AG09319 (cell line): Measurements from ENCODE around the gene OR2T35.

Source experiments
- DNase-seq: peaks from one replicate; pipeline ENCODE4 v3.0.0-alpha.2; 2010; ENCODE audit warnings: low read depth; ENCODE audit errors: extremely low read depth
- TF ChIP-seq, protein P1 (sequence below): IDR thresholded peaks from 2 replicates; pipeline ENCODE4 v1.5.1; 2011; ENCODE audit warnings: low read depth, mild to moderate bottlenecking, inconsistent platforms, low read length, moderate library complexity

OR2T35 gene

DNA sequence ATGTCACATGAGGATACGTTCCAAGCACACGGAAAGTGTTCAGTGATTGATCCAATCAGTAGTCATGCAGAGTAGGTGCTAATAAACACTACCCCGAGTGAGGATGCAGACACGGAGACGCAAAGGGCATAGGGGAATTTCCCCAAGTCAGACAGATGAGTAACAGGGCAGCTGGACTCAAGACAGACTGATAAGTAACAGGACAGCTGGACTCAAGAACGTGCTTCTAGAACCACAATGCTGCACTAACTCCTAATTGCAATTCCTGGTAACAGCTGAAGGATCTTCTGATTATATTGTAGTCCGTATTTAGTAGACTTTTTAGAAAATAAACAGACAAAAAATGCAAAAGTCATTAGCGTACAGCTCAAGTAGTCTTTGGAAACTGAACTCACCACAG, 45.7 kb downstream of the OR2T35 start:
- TF ChIP-seq, protein P1, sequence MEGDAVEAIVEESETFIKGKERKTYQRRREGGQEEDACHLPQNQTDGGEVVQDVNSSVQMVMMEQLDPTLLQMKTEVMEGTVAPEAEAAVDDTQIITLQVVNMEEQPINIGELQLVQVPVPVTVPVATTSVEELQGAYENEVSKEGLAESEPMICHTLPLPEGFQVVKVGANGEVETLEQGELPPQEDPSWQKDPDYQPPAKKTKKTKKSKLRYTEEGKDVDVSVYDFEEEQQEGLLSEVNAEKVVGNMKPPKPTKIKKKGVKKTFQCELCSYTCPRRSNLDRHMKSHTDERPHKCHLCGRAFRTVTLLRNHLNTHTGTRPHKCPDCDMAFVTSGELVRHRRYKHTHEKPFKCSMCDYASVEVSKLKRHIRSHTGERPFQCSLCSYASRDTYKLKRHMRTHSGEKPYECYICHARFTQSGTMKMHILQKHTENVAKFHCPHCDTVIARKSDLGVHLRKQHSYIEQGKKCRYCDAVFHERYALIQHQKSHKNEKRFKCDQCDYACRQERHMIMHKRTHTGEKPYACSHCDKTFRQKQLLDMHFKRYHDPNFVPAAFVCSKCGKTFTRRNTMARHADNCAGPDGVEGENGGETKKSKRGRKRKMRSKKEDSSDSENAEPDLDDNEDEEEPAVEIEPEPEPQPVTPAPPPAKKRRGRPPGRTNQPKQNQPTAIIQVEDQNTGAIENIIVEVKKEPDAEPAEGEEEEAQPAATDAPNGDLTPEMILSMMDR: no peak
- no peak for DNase-seq

DNA sequence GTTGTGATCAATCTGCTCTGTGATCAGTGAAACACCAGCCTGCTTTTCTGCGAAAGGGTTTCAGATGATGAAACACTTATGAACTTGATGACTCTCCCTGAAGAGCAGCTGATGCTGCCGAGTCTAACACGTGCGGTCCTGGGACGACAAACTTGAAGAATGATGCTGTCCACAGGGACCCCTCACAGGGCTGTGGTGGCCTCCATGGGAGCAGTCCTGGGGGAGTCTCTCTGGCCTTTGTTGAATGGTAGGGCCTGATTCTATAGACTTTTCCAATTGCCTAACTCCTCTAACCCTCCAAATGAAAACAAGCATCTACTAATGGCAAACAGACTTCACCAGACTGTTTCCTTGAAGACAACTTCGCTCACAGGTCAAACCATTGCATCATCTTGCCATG, 47.5 kb downstream of the OR2T35 start, which contains the start of gene OR2T10:
Gene OR2T10, minus strand, starts transcription at position 112 of the 400 bp plus-strand sequence. CDS start 3,932 bp downstream, outside the sequence.
- TF ChIP-seq, protein P1: no peak
- DNase-seq: no peak

DNA sequence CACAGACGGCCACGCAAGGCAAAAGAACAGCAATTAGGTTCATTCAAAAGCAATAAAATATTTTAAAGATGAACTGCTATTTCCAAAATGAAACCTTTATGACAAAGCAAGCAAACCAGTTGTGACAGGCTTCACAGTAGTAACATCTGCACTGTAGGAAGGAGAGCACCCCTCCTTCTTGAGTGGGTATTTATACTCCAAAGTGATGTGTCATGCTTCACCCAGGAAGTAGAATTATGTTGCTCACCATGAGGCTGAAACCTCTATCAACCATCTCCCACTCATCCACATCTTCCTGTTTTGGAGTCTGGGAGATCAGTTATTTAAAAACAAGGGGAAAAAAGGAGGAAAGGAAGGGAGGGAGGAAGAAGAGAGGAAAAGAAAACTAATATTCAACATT, 48.5 kb downstream of the OR2T35 start:
- TF ChIP-seq, protein P1: no peak
- DNase-seq: no peak

DNA sequence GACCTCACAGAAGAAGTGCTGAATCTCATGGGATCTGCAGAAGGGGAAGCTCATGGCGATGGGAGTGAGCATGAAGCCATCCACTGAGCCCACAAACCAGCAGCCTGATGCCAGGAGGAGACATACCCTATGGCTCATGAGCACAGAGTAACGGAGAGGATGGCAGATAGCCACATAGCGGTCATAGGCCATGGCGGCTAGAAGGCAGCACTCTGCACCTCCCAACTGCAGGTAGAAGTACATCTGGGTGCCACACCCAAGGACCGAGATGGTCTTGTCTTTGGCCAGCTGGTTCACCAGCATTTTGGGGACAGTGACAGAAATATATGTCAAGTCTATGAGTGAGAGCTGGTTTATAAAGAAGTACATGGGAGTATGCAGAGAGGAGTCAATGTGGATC, 51.9 kb downstream of the OR2T35 start:
- no peak for DNase-seq
- TF ChIP-seq, protein P1: no peak

DNA sequence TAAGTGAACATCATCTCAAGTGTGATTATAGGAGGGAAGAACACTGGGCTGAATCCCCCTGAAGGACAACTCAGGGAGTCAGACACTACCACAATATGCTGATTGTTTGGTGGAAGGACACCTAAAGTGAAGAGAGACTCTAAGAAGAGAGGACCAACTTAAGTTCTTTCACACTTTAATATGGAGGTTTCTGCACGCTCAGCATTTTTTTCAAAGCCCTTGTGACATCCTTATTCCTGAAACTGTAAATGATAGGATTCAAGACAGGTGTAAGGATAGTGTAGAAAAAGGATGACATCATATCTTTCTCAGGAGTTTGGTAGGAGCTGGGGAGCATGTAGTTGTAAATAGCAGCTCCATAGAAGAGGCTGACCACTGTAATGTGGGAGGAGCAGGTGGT, 52.4 kb downstream of the OR2T35 start:
- TF ChIP-seq, protein P1: no peak
- DNase-seq: no peak

DNA sequence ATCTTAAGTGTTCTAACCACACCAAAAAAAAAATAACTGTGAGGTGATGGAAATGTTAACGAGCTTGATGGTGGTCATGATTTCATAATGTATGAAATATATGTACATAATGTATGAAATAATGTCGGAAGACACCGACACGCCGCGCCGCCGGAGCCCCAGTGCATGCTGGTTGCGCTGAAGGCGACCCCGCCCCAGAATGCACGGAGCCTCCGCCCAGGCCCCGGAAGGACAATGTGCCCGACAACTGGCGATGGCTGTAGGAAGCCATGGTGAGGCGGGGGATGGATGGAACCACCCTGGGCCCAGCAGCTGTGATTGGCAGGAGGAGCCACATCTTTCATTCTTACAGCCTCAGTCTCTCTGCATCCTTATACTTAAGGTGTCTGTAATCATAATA, 55.0 kb downstream of the OR2T35 start:
- TF ChIP-seq, protein P1: no peak
- no peak for DNase-seq

DNA sequence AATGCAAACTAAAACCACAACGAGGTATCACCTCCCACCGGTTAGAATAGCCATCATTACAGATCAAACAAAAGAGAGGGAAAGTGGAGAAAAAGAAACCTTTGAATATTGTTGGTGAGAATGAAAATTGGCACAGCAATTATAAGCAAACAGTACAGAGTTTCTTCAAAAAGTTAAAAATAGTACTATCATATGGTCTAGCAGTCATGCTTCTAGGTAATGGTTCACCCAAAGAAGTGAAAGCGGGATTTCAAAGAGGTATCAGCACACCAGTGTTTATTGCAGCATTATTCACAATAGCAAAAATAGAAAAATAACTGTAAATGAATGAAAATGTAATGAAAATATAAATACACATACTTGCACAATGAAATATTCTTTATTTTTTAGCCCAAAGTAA, 55.7 kb downstream of the OR2T35 start:
- TF ChIP-seq, protein P1: no peak
- DNase-seq: no peak
